GM18858 (cell line): ENCODE results near the gene HARBI1.
"Not testable (repeated sequence)": the region's sequence is repeated elsewhere in the genome, so short reads cannot be mapped to it uniquely, and the experiment has no call there.

ENCODE experiments used
- ATAC-seq: cut with Tn5 transposase; IDR thresholded peaks from one replicate; pipeline ENCODE4 v1.9.1; 2021; ENCODE audit not compliant: unreplicated experiment

Gene HARBI1

GRCh38 chr11:46597155-46597554, 19.9 kb downstream of the HARBI1 start:
- no peak for ATAC-seq

GRCh38 chr11:46594785-46595184, 22.2 kb downstream of the HARBI1 start:
- no peak for ATAC-seq

GRCh38 chr11:46594374-46594700, 22.7 kb downstream of the HARBI1 start:
- ATAC-seq = no peak

GRCh38 chr11:46593550-46594373, 23.3 kb downstream of the HARBI1 start, which contains the start of gene AMBRA1:
AMBRA1 (minus strand) TSS chr11:46594023; CDS start chr11:46548380, 45,643 bp downstream.
- peak; percentile 56 for ATAC-seq

- no peak for ATAC-seq
Observed at GRCh38 chr11:46590740-46591605, 26.1 kb downstream of the HARBI1 start.

- no peak for ATAC-seq
Observed at GRCh38 chr11:46588915-46589314, 28.1 kb downstream of the HARBI1 start.

- no peak for ATAC-seq
Observed at GRCh38 chr11:46588131-46588530, 28.9 kb downstream of the HARBI1 start.

GRCh38 chr11:46583513-46583912, 33.5 kb downstream of the HARBI1 start:
- not testable (repeated sequence) for ATAC-seq

GRCh38 chr11:46582588-46582987, 34.4 kb downstream of the HARBI1 start:
- no peak for ATAC-seq

GRCh38 chr11:46577058-46577457, 40.0 kb downstream of the HARBI1 start:
- no peak for ATAC-seq

- ATAC-seq = no peak
Observed at GRCh38 chr11:46574656-46575055, 42.4 kb downstream of the HARBI1 start.

GRCh38 chr11:46570790-46571398, 46.1 kb downstream of the HARBI1 start:
- ATAC-seq = no peak

GRCh38 chr11:46565232-46565840, 51.7 kb downstream of the HARBI1 start:
- ATAC-seq = no peak

- ATAC-seq = no peak
Observed at GRCh38 chr11:46564459-46564858, 52.6 kb downstream of the HARBI1 start.

- ATAC-seq = no peak
Observed at GRCh38 chr11:46562527-46562926, 54.5 kb downstream of the HARBI1 start.

- peak; percentile 57 for ATAC-seq
Observed at GRCh38 chr11:46560300-46560991, 56.6 kb downstream of the HARBI1 start.

GRCh38 chr11:46559815-46560214, 57.2 kb downstream of the HARBI1 start:
- ATAC-seq = no peak

- ATAC-seq = no peak
Observed at GRCh38 chr11:46557684-46558151, 59.3 kb downstream of the HARBI1 start.

GRCh38 chr11:46555267-46556054, 61.6 kb downstream of the HARBI1 start:
- no peak for ATAC-seq
